OCI-LY3 (cell line): ENCODE data around the gene KCNQ1.

Experiments used
- H2AFZ ChIP-seq: fragments of 200-600, 300-600 bp; shearing (Covaris generic); 2 replicates; pipeline ENCODE4 v1.6.0; 2014; ENCODE audit warnings: antibody characterized with exemption, low read depth, low read length
- H3K27ac ChIP-seq: fragments of 200-600, 300-600 bp; sonication (generic); 2 replicates; pipeline ENCODE4 v1.5.1; 2014; ENCODE audit warnings: mild to moderate bottlenecking, low read length, moderate library complexity, mixed read lengths
- H3K27me3 ChIP-seq: fragments of 200-600, 300-600 bp; sonication (generic); 2 replicates; pipeline ENCODE4 v1.6.1; 2014; ENCODE audit warnings: low read depth, low read length, mixed read lengths
- H3K36me3 ChIP-seq: fragments of 200-600, 300-600 bp; sonication (generic); replicated peaks from 2 replicates; pipeline ENCODE3; 2014; ENCODE audit warnings: low read depth, low read length, mixed read lengths
- H3K4me1 ChIP-seq: fragments of 300-600, 200-600 bp; sonication (generic); 2 replicates; pipeline ENCODE4 v1.6.1; 2014; ENCODE audit warnings: low read length, mixed read lengths
- H3K4me2 ChIP-seq: fragments of 200-600, 300-600 bp; sonication (generic); 2 replicates; pipeline ENCODE4 v1.6.1; 2014; ENCODE audit warnings: low read length, mixed read lengths
- H3K4me3 ChIP-seq: fragments of 300-600, 200-600 bp; sonication (generic); 2 replicates; pipeline ENCODE4 v1.5.1; 2014; ENCODE audit warnings: antibody characterized with exemption, mild to moderate bottlenecking, low read length, moderate library complexity
- H3K79me2 ChIP-seq: fragments of 300-600, 200-600 bp; shearing (Covaris generic); 2 replicates; pipeline ENCODE4 v1.6.1; 2014; ENCODE audit warnings: mild to moderate bottlenecking, low read length, mixed read lengths
- H3K9ac ChIP-seq: fragments of 300-600, 200-600 bp; shearing (Covaris generic); 2 replicates; pipeline ENCODE4 v1.6.0; 2014; ENCODE audit warnings: mild to moderate bottlenecking, low read length, moderate library complexity
- H3K9me3 ChIP-seq: fragments of 200-600, 300-600 bp; shearing (Covaris generic); 2 replicates; pipeline ENCODE4 v1.6.1; 2014; ENCODE audit warnings: low read length, mixed read lengths; ENCODE audit not compliant: insufficient read depth
- H4K20me1 ChIP-seq: fragments of 200-600, 300-600 bp; sonication (generic); 2 replicates; pipeline ENCODE4 v1.6.1; 2016; ENCODE audit warnings: low read length, mixed read lengths; ENCODE audit not compliant: insufficient read depth
- CTCF ChIP-seq: fragments of 200-600, 300-600 bp; sonication (generic); IDR thresholded peaks from 2 replicates; pipeline ENCODE4 v1.5.1; 2014; ENCODE audit warnings: antibody characterized with exemption, low read length, low read depth
- EZH2phosphoT487 ChIP-seq: fragments of 200-600 bp; shearing (Covaris generic); IDR thresholded peaks from 2 replicates; pipeline ENCODE4 v1.6.1; 2018; ENCODE audit warnings: antibody characterized with exemption, mixed run types, low read depth

Gene KCNQ1

GRCh38 chr11:2539371-2540222 is 94.8 kb downstream of the KCNQ1 start:
- Histone ChIP-seq H3K27me3 (no peaks in the 10 kb centered on the region), H3K9ac (no peak overlapping the region)
- TF ChIP-seq CTCF (no peak), EZH2phosphoT487 (no peak)

GRCh38 chr11:2540223-2540991 is 95.6 kb downstream of the KCNQ1 start:
- no peaks in the 10 kb centered on the region for H3K9me3 ChIP-seq
- no peak overlapping the region for H3K9ac ChIP-seq
- H3K4me1 ChIP-seq, result no peaks in the 10 kb centered on the region
- no peak overlapping the region for H3K27ac ChIP-seq
- no peaks in the 10 kb centered on the region for H4K20me1 ChIP-seq
- H3K27me3 ChIP-seq, result no peaks in the 10 kb centered on the region
- no peaks in the 10 kb centered on the region for H3K36me3 ChIP-seq
- no peaks in the 10 kb centered on the region for H3K79me2 ChIP-seq
- H3K4me3 ChIP-seq, result no peak overlapping the region
- no peak overlapping the region for H3K4me2 ChIP-seq
- TF ChIP-seq CTCF, result no peak
- TF ChIP-seq EZH2phosphoT487, result no peak
- H2AFZ ChIP-seq, result no peak overlapping the region

More at GRCh38 chr11:2539371-2540222, 94.8 kb downstream of the KCNQ1 start:
- no peaks in the 10 kb centered on the region for H3K36me3 ChIP-seq
- H3K79me2 ChIP-seq, result no peaks in the 10 kb centered on the region
- no peak overlapping the region for H3K4me3 ChIP-seq
- no peaks in the 10 kb centered on the region for H3K4me1 ChIP-seq
- no peaks in the 10 kb centered on the region for H3K9me3 ChIP-seq
- no peak overlapping the region for H2AFZ ChIP-seq
- H4K20me1 ChIP-seq, result no peaks in the 10 kb centered on the region
- no peak overlapping the region for H3K27ac ChIP-seq
- no peak overlapping the region for H3K4me2 ChIP-seq

GRCh38 chr11:2540992-2541680 is 96.3 kb downstream of the KCNQ1 start:
- no peaks in the 10 kb centered on the region for H3K27me3 ChIP-seq
- no peaks in the 10 kb centered on the region for H3K36me3 ChIP-seq
- H3K4me1 ChIP-seq, result no peaks in the 10 kb centered on the region
- H3K79me2 ChIP-seq, result no peaks in the 10 kb centered on the region
- H3K9me3 ChIP-seq, result no peaks in the 10 kb centered on the region
- TF ChIP-seq EZH2phosphoT487, result no peak
- no peak for TF ChIP-seq CTCF
- no peak overlapping the region for H3K9ac ChIP-seq
- H3K4me3 ChIP-seq, result no peak overlapping the region
- H4K20me1 ChIP-seq, result no peaks in the 10 kb centered on the region
- H2AFZ ChIP-seq, result no peak overlapping the region
- H3K27ac ChIP-seq, result no peak overlapping the region
- no peak overlapping the region for H3K4me2 ChIP-seq

- Histone ChIP-seq H3K4me1 (no peaks in the 10 kb centered on the region), H3K27ac (no peak overlapping the region), H3K9me3 (no peaks in the 10 kb centered on the region), H3K79me2 (no peaks in the 10 kb centered on the region), H3K36me3 (no peaks in the 10 kb centered on the region), H4K20me1 (no peaks in the 10 kb centered on the region), H3K27me3 (no peaks in the 10 kb centered on the region), H3K9ac (no peak overlapping the region), H3K4me2 (no peak overlapping the region), H3K4me3 (no peak overlapping the region), H2AFZ (no peak overlapping the region)
- no peak for TF ChIP-seq EZH2phosphoT487
- no peak for TF ChIP-seq CTCF
Observed at GRCh38 chr11:2541881-2542361, 97.1 kb downstream of the KCNQ1 start.
